HG03039 (cell line): ENCODE results near the gene TRIM5.
"Not testable (repeated sequence)": the region's sequence is repeated elsewhere in the genome, so short reads cannot be mapped to it uniquely, and the experiment has no call there.

Source experiments
- ATAC-seq: cut with Tn5 transposase; IDR thresholded peaks from one replicate; pipeline ENCODE4 v1.9.1; 2021; ENCODE audit warnings: mild to moderate bottlenecking, moderate library complexity; ENCODE audit not compliant: unreplicated experiment

TRIM5 gene, protein sequence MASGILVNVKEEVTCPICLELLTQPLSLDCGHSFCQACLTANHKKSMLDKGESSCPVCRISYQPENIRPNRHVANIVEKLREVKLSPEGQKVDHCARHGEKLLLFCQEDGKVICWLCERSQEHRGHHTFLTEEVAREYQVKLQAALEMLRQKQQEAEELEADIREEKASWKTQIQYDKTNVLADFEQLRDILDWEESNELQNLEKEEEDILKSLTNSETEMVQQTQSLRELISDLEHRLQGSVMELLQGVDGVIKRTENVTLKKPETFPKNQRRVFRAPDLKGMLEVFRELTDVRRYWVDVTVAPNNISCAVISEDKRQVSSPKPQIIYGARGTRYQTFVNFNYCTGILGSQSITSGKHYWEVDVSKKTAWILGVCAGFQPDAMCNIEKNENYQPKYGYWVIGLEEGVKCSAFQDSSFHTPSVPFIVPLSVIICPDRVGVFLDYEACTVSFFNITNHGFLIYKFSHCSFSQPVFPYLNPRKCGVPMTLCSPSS

DNA sequence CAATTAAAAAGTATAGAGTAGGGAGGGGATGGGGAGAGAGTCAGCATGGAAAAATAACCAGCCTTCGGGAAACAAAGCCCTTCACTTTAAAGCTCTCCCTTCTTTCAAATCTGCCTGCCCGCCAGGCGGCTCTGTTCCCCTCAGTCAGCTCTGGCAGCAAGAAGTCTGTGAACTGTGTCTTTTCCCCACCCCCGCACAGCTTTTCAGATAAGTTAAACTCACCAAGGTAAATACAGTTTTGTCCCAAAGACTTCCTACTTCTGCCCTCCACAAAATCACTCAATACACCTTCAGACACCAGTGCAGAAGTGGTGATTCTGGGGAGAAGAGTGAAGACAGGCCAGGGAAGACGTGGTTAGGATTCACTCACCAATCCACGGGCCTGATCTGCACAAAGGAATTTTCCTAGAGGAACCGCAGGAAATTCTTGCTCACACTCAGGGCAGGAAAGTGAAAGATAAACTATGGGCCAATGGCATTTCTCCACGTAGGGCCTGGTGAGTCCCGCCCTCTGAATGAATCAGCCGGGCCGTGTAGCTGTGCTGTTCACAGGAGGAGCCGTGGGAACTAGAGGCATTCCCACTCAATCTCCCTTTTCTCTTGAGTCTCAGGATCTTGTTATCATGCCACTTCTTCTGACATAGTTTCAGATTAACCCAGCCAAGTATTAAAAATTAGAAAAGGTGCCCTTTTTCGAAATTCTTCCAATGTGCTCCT is at the start of gene TRIM5:
Gene TRIM5 (minus strand): TSS at position 429 of the 717 bp plus-strand sequence. CDS start 4,897 bp downstream, outside the sequence.
- ATAC-seq = peak; percentile 75

DNA sequence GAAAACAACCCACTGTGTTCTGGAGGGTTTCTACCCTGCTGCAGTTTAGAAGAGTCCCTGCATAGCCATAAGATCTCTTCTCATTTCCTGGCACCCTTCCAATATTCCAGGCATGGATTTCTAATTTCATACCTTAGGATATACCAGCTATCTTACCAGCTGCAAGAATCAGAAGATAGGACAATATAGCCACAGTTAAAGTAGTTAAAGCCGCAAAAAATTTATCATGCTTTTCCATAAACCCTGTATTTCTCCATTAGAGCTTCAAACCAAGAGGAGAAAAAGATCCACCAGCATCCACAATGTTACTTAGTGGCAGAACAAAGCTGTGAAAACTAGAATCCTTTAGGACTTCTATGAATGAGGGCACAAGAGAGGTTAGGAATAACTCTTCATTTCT is 42.8 kb upstream of the TRIM5 start:
- no peak for ATAC-seq

DNA sequence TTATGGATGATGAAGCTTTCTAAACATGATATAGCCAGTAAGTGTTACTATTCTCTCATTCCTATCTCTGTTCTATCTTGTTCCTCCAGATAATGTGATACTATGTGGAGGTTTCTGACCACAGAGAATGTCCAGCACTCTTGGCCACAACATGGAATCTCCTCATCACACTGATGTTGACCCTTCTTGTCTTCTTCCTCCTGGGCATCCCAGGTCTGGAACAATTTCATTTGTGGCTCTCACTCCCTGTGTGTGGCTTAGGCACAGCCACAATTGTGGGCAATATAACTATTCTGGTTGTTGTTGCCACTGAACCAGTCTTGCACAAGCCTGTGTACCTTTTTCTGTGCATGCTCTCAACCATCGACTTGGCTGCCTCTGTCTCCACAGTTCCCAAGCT is 41.5 kb upstream of the TRIM5 start:
- ATAC-seq = no peak

DNA sequence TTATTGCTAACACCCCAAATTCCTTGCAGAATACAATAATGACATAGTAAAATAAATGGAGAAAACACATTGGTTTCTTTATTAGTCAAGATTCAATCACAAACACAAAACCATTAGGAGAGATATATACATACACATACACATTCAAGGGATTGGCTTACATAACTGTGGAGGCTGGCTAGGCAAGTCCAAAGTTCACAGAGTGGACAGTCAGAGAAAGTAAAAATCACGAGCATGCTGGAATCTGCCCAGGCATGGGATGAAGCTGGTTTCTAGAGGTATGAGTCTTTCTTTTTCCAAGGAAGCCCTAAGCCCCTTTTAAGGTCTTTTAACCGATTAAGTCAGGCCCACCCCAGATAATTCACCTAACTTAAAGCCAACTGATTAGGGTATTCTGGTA is 37.7 kb upstream of the TRIM5 start:
- ATAC-seq = no peak

DNA sequence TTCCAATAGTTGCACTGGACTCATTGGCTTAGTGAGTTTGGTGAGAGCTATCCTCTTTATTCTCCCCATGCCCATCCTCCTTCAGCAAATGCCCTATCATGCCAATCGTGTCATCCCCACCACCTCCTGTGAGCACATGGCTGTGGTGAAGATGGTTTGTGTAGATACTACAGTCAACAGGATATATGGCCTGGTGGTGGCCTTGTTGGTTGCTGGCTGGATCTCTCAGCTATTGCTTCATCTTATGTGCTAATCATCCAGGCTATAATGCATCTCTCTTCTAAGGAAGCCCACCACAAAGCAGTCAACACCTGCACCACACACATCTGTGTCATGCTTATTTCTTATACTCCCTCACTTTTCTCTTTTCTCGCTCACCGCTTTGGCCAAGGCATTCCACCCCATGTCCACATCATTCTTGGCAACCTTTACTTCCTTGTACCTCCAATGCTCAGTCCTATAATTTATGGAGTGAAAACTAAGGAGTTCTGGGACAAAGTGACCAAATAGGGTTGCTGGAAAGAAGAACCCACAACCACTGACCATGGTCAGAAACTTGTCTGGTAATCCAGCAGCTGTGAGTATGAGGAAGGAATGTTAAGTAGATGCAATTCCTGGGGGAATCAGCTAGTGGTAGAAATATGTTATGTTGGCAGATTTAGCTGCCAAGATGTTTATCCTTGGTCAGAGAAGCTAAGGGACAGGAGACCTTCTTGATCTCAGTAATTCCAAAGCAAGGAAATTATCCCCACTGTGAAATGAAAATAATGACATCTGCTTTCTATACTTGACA is 35.0 kb upstream of the TRIM5 start:
- ATAC-seq = no peak

DNA sequence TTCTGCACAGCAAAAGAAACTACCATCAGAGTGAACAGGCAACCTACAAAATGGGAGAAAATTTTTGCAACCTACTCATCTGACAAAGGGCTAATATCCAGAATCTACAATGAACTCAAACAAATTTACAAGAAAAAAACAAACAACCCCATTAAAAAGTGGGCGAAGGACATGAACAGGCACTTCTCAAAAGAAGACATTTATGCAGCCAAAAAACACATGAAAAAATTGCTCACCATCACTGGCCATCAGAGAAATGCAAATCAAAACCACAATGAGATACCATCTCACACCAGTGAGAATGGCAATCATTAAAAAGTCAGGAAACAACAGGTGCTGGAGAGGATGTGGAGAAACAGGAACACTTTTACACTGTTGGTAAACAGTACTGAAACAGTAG is 31.6 kb upstream of the TRIM5 start:
- ATAC-seq = not testable (repeated sequence)

DNA sequence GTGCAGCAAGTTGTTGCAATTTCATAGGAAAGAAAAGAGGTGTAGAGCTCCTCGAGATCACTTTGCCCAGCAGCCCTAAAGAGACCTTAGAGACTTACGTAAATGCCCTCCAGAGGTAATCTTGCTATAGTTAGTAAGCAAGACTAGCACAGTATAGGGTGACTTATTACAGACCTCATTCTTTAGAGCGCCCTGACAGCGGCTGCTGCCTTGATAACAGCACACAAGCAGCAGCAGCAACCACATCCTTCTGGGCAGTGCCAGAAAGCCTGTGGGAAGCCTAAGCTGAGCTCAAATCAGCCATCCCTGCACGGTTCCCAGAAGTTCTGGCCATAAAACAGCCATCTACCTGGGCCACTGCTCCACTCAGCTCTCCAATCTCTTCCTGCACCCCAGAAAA is 28.8 kb upstream of the TRIM5 start:
- no peak for ATAC-seq

DNA sequence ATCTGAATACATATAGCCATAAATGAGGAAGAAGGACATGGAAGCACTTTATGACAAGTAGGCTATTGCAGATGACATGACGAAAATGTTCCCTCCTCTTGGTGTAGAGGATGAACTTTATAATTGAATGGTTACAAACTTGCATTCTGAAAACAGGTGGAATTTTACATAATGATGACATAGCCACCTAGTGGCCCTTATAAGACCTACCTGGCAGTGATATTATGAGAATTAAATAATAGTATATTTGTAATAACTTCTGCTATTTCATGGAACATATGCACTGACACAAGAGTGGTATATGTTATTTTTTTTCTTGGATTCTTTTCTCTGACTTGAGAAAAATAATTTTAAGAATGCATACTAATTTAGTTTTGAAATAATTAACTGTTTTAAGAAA is 27.6 kb upstream of the TRIM5 start:
- ATAC-seq = no peak

DNA sequence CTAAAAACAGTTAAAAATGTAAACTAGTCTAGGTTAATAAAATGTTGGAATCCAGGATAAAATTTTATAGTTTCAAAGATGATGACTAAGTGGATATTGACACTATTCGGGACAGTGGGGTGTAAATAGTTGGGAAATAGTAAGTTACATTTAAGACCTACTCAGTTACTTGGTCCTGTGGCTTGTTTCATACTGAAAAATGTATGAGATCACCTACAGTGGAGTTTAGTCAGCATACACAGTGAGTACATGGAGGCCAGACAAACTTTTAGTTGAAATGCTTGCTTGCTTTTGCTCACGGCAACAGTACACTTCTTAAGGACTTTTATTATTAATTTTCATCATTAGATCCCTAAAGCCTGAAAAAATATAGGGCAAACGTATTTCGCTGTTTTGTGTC is 20.8 kb upstream of the TRIM5 start:
- no peak for ATAC-seq

DNA sequence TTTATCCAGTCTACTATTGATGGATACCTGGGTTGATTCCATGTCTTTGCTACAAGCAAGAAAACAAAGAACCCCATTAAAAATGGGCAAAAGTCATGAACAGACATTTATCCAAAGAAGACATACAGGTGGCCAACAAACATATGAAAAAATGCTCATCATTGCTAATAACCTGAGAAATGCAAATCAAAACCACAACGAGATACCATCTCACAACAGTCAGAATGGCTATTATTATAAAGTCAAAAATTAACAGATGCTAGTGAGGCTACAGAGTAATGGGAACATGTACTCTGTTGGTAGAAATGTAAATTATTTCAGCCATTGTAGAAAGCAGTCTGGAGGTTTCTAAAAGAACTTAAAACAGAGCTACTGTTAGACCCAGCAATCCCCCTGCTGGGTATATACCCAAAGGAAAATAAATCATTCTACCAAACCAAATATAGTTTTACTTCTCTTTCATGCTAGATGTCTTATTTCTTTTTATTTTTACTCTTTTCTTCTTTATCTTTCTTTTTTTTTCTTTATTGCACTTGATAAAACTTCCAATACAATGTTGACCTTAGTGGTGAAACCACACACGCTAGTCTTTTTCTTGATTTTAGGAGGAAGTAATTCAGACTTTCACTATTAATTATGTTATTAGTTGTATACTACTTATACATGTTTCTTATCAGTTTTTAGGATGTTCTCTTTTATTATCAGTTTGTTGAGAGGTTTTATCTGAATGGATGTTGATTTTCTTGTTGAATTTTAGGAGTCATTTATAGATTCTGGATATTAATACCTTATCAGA is 19.1 kb upstream of the TRIM5 start:
- no peak for ATAC-seq

DNA sequence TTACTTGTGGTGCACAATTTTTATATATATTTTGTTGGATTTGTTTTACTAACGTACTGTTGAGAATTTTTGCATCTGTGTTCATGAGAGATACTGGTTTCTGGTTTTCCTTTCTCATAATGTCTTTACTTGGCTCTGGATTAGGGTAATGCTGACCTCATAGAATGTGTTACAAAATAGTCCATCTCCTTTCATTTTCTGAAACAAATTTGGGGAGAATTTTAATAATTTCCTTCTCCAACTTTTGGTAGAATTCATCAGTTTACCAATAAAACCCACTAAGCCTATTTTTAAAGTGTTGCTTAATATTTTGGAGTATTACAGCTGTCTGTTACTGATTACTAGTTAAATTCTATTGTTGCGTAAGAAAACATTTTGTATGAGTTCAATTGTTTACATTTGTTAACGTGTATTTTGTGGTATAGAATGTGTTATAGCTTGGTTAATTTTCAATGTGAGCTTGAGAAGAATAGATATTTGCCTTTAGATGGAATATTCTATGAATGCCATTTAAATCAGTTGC is 16.2 kb upstream of the TRIM5 start:
- ATAC-seq = no peak

DNA sequence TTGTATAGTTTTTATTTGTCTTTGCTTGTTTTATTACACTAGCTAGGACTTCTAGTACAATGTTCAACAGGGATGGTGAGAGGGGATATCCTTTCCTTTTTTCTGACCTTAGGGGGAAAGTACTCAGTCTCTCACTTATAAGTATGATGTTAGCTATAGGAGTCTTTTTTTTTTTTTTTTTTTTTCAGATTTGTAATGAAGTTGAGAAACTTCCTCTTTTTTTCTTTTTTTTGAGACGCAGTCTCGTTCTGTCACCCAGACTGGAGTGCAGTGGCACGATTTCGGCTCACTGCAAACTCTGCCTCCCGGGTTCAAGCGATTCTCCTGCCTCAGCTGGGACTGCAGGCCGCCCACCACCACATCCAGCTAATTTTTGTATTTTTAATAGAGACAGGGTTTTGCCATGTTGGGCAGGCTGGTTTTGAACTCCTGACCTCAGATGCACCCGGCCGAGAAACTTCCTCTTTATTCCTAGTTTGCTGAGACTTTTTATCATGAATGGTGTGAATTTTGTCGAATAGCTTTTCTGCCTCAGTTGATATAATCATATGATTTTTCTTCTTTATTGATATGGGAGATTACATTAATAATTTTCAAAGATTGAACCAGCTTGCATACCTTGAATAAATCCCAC is 15.7 kb upstream of the TRIM5 start:
- no peak for ATAC-seq

DNA sequence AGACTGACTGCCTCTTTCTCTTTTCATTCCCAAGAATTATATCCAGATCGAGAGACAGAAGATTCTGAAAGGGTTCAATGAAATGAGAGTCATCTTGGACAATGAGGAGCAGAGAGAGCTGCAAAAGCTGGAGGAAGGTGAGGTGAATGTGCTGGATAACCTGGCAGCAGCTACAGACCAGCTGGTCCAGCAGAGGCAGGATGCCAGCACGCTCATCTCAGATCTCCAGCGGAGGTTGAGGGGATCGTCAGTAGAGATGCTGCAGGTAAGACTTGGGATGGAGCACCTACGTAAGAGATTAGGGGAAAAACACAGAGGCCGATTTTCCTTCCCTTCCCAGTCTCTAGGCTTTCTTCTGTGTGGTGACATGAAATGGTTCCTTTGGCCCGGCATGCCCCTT is 13.4 kb upstream of the TRIM5 start:
- ATAC-seq = no peak

DNA sequence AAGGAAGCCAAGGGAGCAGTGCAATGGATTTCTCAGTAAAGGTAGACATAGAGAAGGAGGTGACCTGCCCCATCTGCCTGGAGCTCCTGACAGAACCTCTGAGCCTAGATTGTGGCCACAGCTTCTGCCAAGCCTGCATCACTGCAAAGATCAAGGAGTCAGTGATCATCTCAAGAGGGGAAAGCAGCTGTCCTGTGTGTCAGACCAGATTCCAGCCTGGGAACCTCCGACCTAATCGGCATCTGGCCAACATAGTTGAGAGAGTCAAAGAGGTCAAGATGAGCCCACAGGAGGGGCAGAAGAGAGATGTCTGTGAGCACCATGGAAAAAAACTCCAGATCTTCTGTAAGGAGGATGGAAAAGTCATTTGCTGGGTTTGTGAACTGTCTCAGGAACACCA is 11.3 kb upstream of the TRIM5 start:
- ATAC-seq = no peak

DNA sequence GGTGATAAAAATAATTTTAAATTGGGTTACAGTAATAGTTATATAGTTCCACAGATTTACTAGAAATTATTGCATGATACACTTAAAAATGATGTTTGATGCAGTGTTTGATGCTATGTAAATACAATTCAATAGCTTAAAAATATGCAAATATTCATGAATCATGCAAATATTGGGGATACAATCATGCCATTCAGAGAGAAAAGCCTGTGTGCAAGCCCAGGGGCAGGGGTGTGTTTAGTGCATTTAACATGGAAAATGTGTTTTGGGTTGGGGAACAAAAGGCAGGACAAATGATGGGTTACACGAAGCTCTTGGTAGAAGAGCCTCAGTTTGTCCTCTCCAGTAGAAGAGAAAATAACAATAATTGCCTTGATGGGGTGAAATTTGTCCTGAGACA is 10.7 kb upstream of the TRIM5 start:
- ATAC-seq = no peak

DNA sequence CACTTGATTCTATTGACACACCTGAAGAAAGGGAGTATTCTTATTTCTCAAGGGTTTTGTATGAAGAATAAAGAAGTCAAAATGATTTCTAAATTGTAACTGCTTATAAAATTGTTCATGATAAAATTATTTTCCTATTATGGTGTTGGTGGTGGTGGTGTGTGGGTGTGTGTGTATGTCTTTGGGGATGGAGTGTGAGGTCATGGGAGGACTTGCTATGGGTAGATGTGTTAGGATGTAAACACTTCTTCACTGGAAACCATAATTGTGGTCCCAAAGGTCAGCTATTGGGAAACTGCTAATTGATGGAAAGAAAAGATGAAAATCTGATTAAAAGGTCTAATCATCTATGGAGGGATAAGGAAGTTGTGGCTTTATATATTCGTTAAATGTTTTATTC is 9.8 kb upstream of the TRIM5 start:
- ATAC-seq = no peak

DNA sequence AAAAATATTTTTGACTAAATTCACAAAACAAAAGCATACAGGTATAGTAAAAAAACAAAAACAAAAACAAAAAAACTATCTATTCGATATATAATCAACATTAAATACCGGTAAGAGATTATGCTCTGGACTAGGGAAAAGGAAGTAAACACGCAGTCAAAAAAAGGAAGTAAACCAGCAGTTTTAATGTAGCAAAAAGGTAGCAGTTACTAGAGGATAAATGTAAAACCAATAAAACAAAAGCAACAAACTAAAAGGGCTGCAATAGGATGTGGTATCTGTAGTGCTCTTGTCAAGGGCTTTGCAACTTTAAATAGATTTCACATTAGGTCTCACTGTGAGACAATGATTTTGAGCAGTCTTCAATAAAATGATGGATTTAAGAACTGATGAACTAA is 7.1 kb upstream of the TRIM5 start:
- ATAC-seq = no peak

DNA sequence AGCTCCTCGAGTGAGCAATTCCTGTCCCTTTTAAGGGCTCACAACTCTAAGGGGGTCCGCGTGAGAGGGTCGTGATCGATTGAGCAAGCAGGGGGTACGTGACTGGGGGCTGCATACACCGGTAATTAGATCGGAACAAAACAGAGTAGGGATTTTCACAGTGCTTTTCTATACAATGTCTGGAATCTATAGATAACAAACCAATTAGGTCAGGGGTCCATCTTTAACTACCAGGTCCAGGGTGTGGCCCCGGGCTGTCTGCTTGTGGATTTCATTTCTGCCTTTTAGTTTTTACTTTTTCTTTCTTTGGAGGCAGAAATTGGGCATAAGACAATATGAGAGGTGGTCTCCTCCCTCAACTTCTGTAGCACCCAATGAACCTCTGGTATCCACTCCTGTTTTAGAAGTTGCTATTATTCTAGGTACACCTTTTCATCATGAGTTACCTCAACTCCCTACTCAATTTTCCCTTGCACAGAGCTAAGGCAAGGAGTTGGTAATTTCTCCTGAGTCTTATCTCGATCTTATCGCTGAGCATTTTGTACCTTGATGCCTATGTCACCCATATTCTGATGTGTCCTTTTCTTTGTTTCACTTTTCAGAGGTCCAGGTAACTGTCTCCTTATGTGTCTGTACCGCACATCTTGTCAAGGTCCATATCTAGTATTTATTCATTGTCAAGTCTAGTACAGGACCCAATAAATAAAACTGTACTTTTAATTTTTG is 6.5 kb upstream of the TRIM5 start:
- ATAC-seq = not testable (repeated sequence)

DNA sequence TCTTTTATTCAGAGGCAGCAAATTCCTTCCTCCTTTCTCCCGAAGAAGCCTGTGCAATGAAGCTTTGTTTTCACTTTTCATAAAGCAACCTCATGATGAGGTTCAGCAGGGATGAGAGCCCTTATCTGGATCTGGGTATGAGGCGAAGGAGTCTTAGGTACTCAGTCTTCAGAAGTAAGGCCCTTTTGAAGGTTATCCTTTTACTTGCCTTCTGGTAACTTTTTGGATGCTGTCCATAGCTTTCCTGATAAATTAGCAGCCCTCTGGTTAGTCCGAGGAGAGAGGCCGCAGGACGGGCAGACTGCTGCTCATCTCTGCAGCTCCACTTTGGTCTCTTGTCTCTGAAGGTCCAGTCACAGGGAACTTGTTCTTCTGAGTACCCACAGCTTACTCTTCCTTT is 5.9 kb upstream of the TRIM5 start:
- ATAC-seq = no peak
